ENCODE results near the gene ERC1.
"Not testable (repeated sequence)": the region's sequence is repeated elsewhere in the genome, so short reads cannot be mapped to it uniquely, and the experiment has no call there.

ERC1 gene

DNA sequence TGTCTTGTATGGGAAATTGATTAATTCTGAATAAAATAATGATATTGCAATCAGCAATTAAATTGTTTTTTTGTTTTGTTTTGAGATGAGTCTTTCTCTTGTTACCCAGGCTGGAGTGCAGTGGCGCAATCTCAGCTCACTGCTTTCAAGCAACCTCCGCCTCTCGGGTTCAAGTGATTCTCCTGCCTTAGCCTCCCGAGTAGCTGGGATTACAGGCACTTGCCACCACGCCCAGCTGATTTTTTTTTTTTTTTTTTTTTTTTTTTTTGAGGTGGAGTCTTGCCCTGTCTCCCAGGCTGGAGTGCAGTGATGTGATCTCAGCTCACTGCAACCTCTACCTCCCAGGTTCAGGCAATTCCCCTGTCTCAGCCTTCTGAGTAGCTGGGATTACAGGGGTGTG, 217.7 kb downstream of the ERC1 start:
- H3K23ac ChIP-seq (ENCODE audit: low read length in 2 of 2), result not testable (repeated sequence)

DNA sequence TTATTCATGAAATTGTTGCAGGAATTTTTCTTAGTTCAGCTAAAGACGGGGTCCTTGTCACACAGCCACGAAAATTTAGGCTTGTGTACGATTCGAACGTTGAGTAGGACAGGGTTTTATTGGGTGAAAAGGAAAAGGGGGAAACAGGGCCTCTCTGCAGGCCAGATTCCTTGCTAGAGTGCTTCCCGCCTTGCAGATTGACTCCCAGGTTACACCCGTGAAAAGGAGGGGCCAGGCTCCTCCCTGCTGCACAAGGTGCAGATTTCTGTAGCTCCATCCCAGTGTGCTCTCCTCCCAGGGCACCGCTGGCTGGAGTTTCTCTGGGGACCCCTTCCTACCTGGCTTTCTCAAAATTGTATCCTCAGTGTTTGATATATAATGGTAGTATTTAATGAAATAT, 221.5 kb downstream of the ERC1 start:
- Histone ChIP-seq H3K14ac (ENCODE audit: low read length in 2 of 2) (no peak overlapping the region), H2BK15ac (ENCODE audit: low read depth, poor library complexity, severe bottlenecking) (no peak overlapping the region), H2BK12ac (ENCODE audit: low read length in 2 of 2) (no peak overlapping the region), H3K23ac (ENCODE audit: low read length in 2 of 2) (no peak overlapping the region), H3K9me3 (ENCODE audit: control insufficient read depth, low read length) (no peaks in the 10 kb centered on the region), H3K36me3 (ENCODE audit: control insufficient read depth in 1 of 2, insufficient read depth in 2 of 2, low read depth in 1 of 2, low read length in 2 of 2) (peaks cover 0 to 6% of the 10 kb centered on the region in 2 experiments), H3K4me1 (ENCODE audit: control insufficient read depth, insufficient read depth, low read depth, low read length) (no peaks in the 10 kb centered on the region), H2BK5ac (ENCODE audit: low read depth, low read length, poor library complexity, severe bottlenecking) (no peak overlapping the region), H3K18ac (ENCODE audit: low read depth in 1 of 2, low read length in 2 of 2) (no peak overlapping the region), H2AFZ (ENCODE audit: low read depth, low read length) (no peak overlapping the region), H3K4me2 (ENCODE audit: low read length, poor library complexity, severe bottlenecking) (no peak overlapping the region), H3K4ac (ENCODE audit: low read depth in 1 of 2, low read length in 2 of 2) (no peak overlapping the region), H3K79me1 (replicated peaks; ENCODE audit: low read length, poor library complexity, severe bottlenecking) (peaks cover 8% of the 10 kb centered on the region), H4K8ac (ENCODE audit: low read length) (no peak overlapping the region), H3K4me3 (ENCODE audit: insufficient read depth in 1 of 2, low read depth in 1 of 2, low read length in 2 of 2) (no peak overlapping the region), H2AK5ac (ENCODE audit: low read length, severe bottlenecking) (no peak overlapping the region), H2BK120ac (ENCODE audit: low read depth, low read length) (no peak overlapping the region), H4K91ac (ENCODE audit: low read length) (no peak overlapping the region), H3K27ac (ENCODE audit: low read length, poor library complexity, severe bottlenecking) (no peak overlapping the region), H3K9ac (ENCODE audit: low read length) (no peak overlapping the region), H3K27me3 (ENCODE audit: control insufficient read depth in 1 of 2, insufficient read depth in 1 of 2, low read length in 2 of 2) (no peaks in the 10 kb centered on the region)
- no peak for DNase-seq
- WGBS, result 81% methylated on average over 7 of the region's 8 CpGs

More for the DNA sequence above, 217.7 kb downstream of the ERC1 start:
- H3K79me1 ChIP-seq (replicated peaks; ENCODE audit: low read length, poor library complexity, severe bottlenecking); H2BK120ac ChIP-seq (ENCODE audit: low read depth, low read length); DNase-seq; H3K36me3 ChIP-seq (ENCODE audit: control insufficient read depth in 1 of 2, insufficient read depth in 2 of 2, low read depth in 1 of 2, low read length in 2 of 2); H3K4me2 ChIP-seq (ENCODE audit: low read length, poor library complexity, severe bottlenecking); H3K27me3 ChIP-seq (ENCODE audit: control insufficient read depth in 1 of 2, insufficient read depth in 1 of 2, low read length in 2 of 2); H3K18ac ChIP-seq (ENCODE audit: low read depth in 1 of 2, low read length in 2 of 2); H2AFZ ChIP-seq (ENCODE audit: low read depth, low read length); H4K91ac ChIP-seq (ENCODE audit: low read length); H3K4me1 ChIP-seq (ENCODE audit: control insufficient read depth, insufficient read depth, low read depth, low read length); H2AK5ac ChIP-seq (ENCODE audit: low read length, severe bottlenecking); H3K14ac ChIP-seq (ENCODE audit: low read length in 2 of 2); H2BK5ac ChIP-seq (ENCODE audit: low read depth, low read length, poor library complexity, severe bottlenecking); H3K9me3 ChIP-seq (ENCODE audit: control insufficient read depth, low read length); H3K4me3 ChIP-seq (ENCODE audit: insufficient read depth in 1 of 2, low read depth in 1 of 2, low read length in 2 of 2); H2BK12ac ChIP-seq (ENCODE audit: low read length in 2 of 2); H4K8ac ChIP-seq (ENCODE audit: low read length); H3K4ac ChIP-seq (ENCODE audit: low read depth in 1 of 2, low read length in 2 of 2); H3K9ac ChIP-seq (ENCODE audit: low read length); H2BK15ac ChIP-seq (ENCODE audit: low read depth, poor library complexity, severe bottlenecking); H3K27ac ChIP-seq (ENCODE audit: low read length, poor library complexity, severe bottlenecking): not testable (repeated sequence)
- 98% methylated on average over 4 of the region's 5 CpGs for whole genome bisulfite sequencing

GRCh38 chr12:1213205-1213604, 222.2 kb downstream of the ERC1 start:
- Histone ChIP-seq H3K79me1 (replicated peaks; ENCODE audit: low read length, poor library complexity, severe bottlenecking) (peaks cover 7% of the 10 kb centered on the region), H3K27ac (ENCODE audit: low read length, poor library complexity, severe bottlenecking) (no peak overlapping the region), H2BK15ac (ENCODE audit: low read depth, poor library complexity, severe bottlenecking) (no peak overlapping the region), H4K91ac (ENCODE audit: low read length) (no peak overlapping the region), H3K4ac (ENCODE audit: low read depth in 1 of 2, low read length in 2 of 2) (no peak overlapping the region), H2BK12ac (ENCODE audit: low read length in 2 of 2) (no peak overlapping the region), H3K9me3 (ENCODE audit: control insufficient read depth, low read length) (no peaks in the 10 kb centered on the region), H2BK5ac (ENCODE audit: low read depth, low read length, poor library complexity, severe bottlenecking) (no peak overlapping the region), H2AK5ac (ENCODE audit: low read length, severe bottlenecking) (no peak overlapping the region), H3K4me2 (ENCODE audit: low read length, poor library complexity, severe bottlenecking) (no peak overlapping the region), H3K23ac (ENCODE audit: low read length in 2 of 2) (no peak overlapping the region), H3K36me3 (ENCODE audit: control insufficient read depth in 1 of 2, insufficient read depth in 2 of 2, low read depth in 1 of 2, low read length in 2 of 2) (peaks cover 0 to 3% of the 10 kb centered on the region in 2 experiments), H2AFZ (ENCODE audit: low read depth, low read length) (no peak overlapping the region), H3K18ac (ENCODE audit: low read depth in 1 of 2, low read length in 2 of 2) (no peak overlapping the region), H3K4me1 (ENCODE audit: control insufficient read depth, insufficient read depth, low read depth, low read length) (no peaks in the 10 kb centered on the region), H3K9ac (ENCODE audit: low read length) (no peak overlapping the region), H3K4me3 (ENCODE audit: insufficient read depth in 1 of 2, low read depth in 1 of 2, low read length in 2 of 2) (no peak overlapping the region), H3K14ac (ENCODE audit: low read length in 2 of 2) (no peak overlapping the region), H4K8ac (ENCODE audit: low read length) (no peak overlapping the region), H3K27me3 (ENCODE audit: control insufficient read depth in 1 of 2, insufficient read depth in 1 of 2, low read length in 2 of 2) (no peaks in the 10 kb centered on the region), H2BK120ac (ENCODE audit: low read depth, low read length) (no peak overlapping the region)
- 96% methylated on average over 4 of the region's 6 CpGs for WGBS
- no peak for DNase-seq

DNA sequence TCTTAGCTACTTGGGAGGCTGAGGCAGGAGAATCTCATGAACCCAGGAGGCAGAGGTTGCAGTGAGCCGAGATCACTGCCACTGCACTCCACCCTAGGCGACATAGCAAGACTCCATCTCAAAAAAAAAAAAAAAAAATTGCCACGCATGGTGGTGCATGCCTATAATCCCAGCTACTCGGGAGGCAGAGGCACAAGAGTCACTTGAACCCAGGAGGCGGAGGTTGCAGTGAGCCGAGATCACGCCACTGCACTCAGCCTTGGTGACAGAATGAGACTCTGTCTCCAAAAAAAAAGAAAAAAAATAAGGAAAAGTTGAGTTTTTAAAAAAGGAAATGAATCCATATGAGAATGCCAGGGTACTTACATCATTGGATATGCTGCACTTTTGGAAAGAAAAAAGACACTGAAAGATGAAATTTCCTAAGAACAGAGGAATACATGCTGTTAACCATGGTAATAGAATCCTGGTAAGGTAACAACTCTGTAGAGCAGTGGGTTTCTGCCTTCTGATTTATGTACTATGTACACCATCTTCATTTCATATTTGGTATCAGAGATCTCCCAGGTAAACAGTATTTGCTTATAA, 222.7 kb downstream of the ERC1 start:
- no peak overlapping the region for H2AK5ac ChIP-seq (ENCODE audit: low read length, severe bottlenecking)
- no peak overlapping the region for H4K91ac ChIP-seq (ENCODE audit: low read length)
- H4K8ac ChIP-seq (ENCODE audit: low read length), result no peak overlapping the region
- 99% methylated on average over 6 of the region's 7 CpGs for WGBS
- peaks cover 7% of the 10 kb centered on the region for H3K79me1 ChIP-seq (replicated peaks; ENCODE audit: low read length, poor library complexity, severe bottlenecking)
- no peak overlapping the region for H3K27ac ChIP-seq (ENCODE audit: low read length, poor library complexity, severe bottlenecking)
- no peak overlapping the region for H2BK12ac ChIP-seq (ENCODE audit: low read length in 2 of 2)
- no peaks in the 10 kb centered on the region for H3K36me3 ChIP-seq (ENCODE audit: control insufficient read depth in 1 of 2, insufficient read depth in 2 of 2, low read depth in 1 of 2, low read length in 2 of 2)
- no peak overlapping the region for H3K4me3 ChIP-seq (ENCODE audit: insufficient read depth in 1 of 2, low read depth in 1 of 2, low read length in 2 of 2)
- no peak overlapping the region for H3K4ac ChIP-seq (ENCODE audit: low read depth in 1 of 2, low read length in 2 of 2)
- H3K9ac ChIP-seq (ENCODE audit: low read length), result no peak overlapping the region
- H2AFZ ChIP-seq (ENCODE audit: low read depth, low read length), result no peak overlapping the region
- H2BK15ac ChIP-seq (ENCODE audit: low read depth, poor library complexity, severe bottlenecking), result no peak overlapping the region
- H3K14ac ChIP-seq (ENCODE audit: low read length in 2 of 2), result no peak overlapping the region
- H3K4me1 ChIP-seq (ENCODE audit: control insufficient read depth, insufficient read depth, low read depth, low read length), result no peaks in the 10 kb centered on the region
- no peak for DNase-seq
- H3K4me2 ChIP-seq (ENCODE audit: low read length, poor library complexity, severe bottlenecking), result no peak overlapping the region
- H3K23ac ChIP-seq (ENCODE audit: low read length in 2 of 2), result no peak overlapping the region
- no peaks in the 10 kb centered on the region for H3K9me3 ChIP-seq (ENCODE audit: control insufficient read depth, low read length)
- H3K27me3 ChIP-seq (ENCODE audit: control insufficient read depth in 1 of 2, insufficient read depth in 1 of 2, low read length in 2 of 2), result no peaks in the 10 kb centered on the region
- no peak overlapping the region for H3K18ac ChIP-seq (ENCODE audit: low read depth in 1 of 2, low read length in 2 of 2)
- H2BK5ac ChIP-seq (ENCODE audit: low read depth, low read length, poor library complexity, severe bottlenecking), result no peak overlapping the region
- H2BK120ac ChIP-seq (ENCODE audit: low read depth, low read length), result no peak overlapping the region

Measured in mesenchymal stem cell (in vitro differentiated cells and primary cell).